Sigmoid colon (tissue), 7 donors: Measurements from ENCODE around the gene UBIAD1. TPM values are rescaled to one million over a fixed set of nuclear protein-coding genes. Genes with fewer than 3 reads are reported as not detected.
A peak's percentile ranks its signal among the peaks of the same experiment; 100 is the strongest.

ENCODE experiments used
- DNase-seq: peaks from one replicate; pipeline ENCODE4 v3.0.0-alpha.2; 2019
- H3K27ac ChIP-seq, 4 donors: fragments of 200-600 bp; sonication (generic); one replicate each; pipeline ENCODE4 v1.5.1; 2016 to 2019; ENCODE audit warnings: mild to moderate bottlenecking in 1 of 4
- H3K27me3 ChIP-seq, 3 donors: fragments of 200-600 bp; sonication (generic); one replicate each; pipeline ENCODE4 v1.5.1; 2019; ENCODE audit warnings: mild to moderate bottlenecking in 1 of 3
- H3K36me3 ChIP-seq, 4 donors: fragments of 200-600 bp; sonication (generic); one replicate each; pipeline ENCODE4 v1.5.1; 2016 to 2019
- H3K4me1 ChIP-seq, 4 donors: fragments of 200-600 bp; sonication (generic); one replicate each; pipeline ENCODE4 v1.5.1; 2017 to 2019
- H3K4me3 ChIP-seq, 4 donors: fragments of 200-600 bp; sonication (generic); one replicate each; pipeline ENCODE4 v1.5.1; 2017 to 2019; ENCODE audit warnings: mild to moderate bottlenecking in 2 of 4, moderate library complexity in 1 of 4
- H3K9me3 ChIP-seq, 4 donors: fragments of 200-600 bp in 3 of 4; sonication (generic) in 3 of 4; one replicate each; pipeline versions ENCODE4 v1.5.1 to v1.6.1; 2013 to 2019
- CTCF ChIP-seq, 4 experiments: fragments of 450-650 bp in 3 of 4; fragments of 200-600 bp in 1 of 4; IDR thresholded peaks; one replicate each; pipeline ENCODE4 v1.5.1; 2016 to 2019; ENCODE audit warnings: antibody characterized with exemption in 4 of 4, mild to moderate bottlenecking in 3 of 4, moderate library complexity in 2 of 4
- EP300 ChIP-seq, 4 donors: sonication (generic); formaldehyde crosslinking; IDR thresholded peaks; one replicate each; pipeline ENCODE4 v1.6.1; 2017; ENCODE audit warnings: antibody characterized with exemption in 4 of 4
- POLR2A ChIP-seq, 2 donors: fragments of 450-650 bp; IDR thresholded peaks; one replicate each; pipeline ENCODE4 v1.6.1; 2016; ENCODE audit warnings: antibody characterized with exemption in 2 of 2, mild to moderate bottlenecking in 2 of 2, moderate library complexity in 2 of 2
- POLR2AphosphoS5 ChIP-seq, 4 donors: sonication (generic); formaldehyde crosslinking; IDR thresholded peaks; one replicate each; pipeline ENCODE4 v1.6.1; 2017; ENCODE audit warnings: antibody characterized with exemption in 4 of 4
- whole genome bisulfite sequencing, 2 donors: extraction: QIAGEN DNeasy Blood & Tissue Kit; methylation state at CpG; one replicate each; pipeline ENCODE4 v1.1.7; 2013; 5-methylcytosine and 5-hydroxymethylcytosine counted together
- intact Hi-C: fragments of 100-400 bp; cut with DNase I; formaldehyde crosslinking; loops from one replicate; pipeline ENCODE4 v1.15.1; 2023
- polyA plus RNA-seq, 3 donors: library from polyadenylated mRNA; stranded (reverse); fragments of 200-250 nt; gene quantifications; one replicate each; pipeline ENCODE4 v1.2.3, GENCODE V29; 2013
- small RNA-seq, 3 donors: library from RNA; depleted of rRNA; stranded (forward); fragments of <200 nt; gene quantifications; one replicate each; pipeline ENCODE3, GENCODE V24; 2016
- total RNA-seq, 4 donors: library from RNA; depleted of rRNA; stranded (reverse); fragments of >200 nt; gene quantifications; one replicate each; pipeline ENCODE4 v1.1.0, GENCODE V29; 2016
- donor health status: healthy with polysubstance abuse.
- donor health status: Bipolar disorder and iron deficiency.
- donor health status: healthy.

Gene UBIAD1
- total and polyA plus RNA-seq, 7 donors, result 3.6 to 13.6 (median 9.5) TPM

- DNase-seq, result no peak
- TF ChIP-seq CTCF (IDR thresholded peaks at IDR 0.05) (no peak), EP300 (IDR thresholded peaks at IDR 0.05) (no peak), POLR2A (IDR thresholded peaks at IDR 0.05) (no peak), POLR2AphosphoS5 (IDR thresholded peaks at IDR 0.05) (no peak)
- intact Hi-C loops, result loop anchor here (5.0 kb wide), 1 partner anchor 307 kb away; no protein-coding TSS in a partner anchor
- Histone ChIP-seq H3K4me3 (no peak overlapping the region), H3K9me3 (no peaks in the 10 kb centered on the region), H3K4me1 (peaks cover 0 to 9% (median 6%) of the 10 kb centered on the region in 4 donors), H3K36me3 (no peaks in the 10 kb centered on the region), H3K27me3 (peaks cover 2 to 48% (median 13%) of the 10 kb centered on the region in 3 donors), H3K27ac (no peak overlapping the region)
- WGBS, 2 donors, result 80 to 86% methylated on average over 7 of the region's 7 CpGs
Measured at GRCh38 chr1:11335417-11336056, 62.5 kb downstream of the UBIAD1 start.

- Histone ChIP-seq H3K36me3 (no peaks in the 10 kb centered on the region), H3K4me3 (no peak overlapping the region), H3K27ac (no peak overlapping the region), H3K4me1 (peaks cover 0 to 9% (median 6%) of the 10 kb centered on the region in 4 donors), H3K9me3 (no peaks in the 10 kb centered on the region), H3K27me3 (peaks cover 2 to 67% (median 18%) of the 10 kb centered on the region in 3 donors)
- intact Hi-C loops, result loop anchor here (5.0 kb wide), 1 partner anchor 305 kb away; no protein-coding TSS in a partner anchor
- DNase-seq, result no peak
- 20 to 25% methylated on average over 12 of the region's 12 CpGs for WGBS, 2 donors
- no peak for TF ChIP-seq EP300 (IDR thresholded peaks at IDR 0.05)
- peak in 2 of 4 experiments; percentile 38 to 42 for TF ChIP-seq CTCF (IDR thresholded peaks at IDR 0.05)
- TF ChIP-seq POLR2AphosphoS5 (IDR thresholded peaks at IDR 0.05), result no peak
- TF ChIP-seq POLR2A (IDR thresholded peaks at IDR 0.05), result no peak
Measured at GRCh38 chr1:11337580-11338073, 64.6 kb downstream of the UBIAD1 start.

Small RNA genes lying within 50 kb of the gene (small RNA-seq; reads per million reads assigned to genes)
- 0 reads per million in 3 donors for gene RNU6-291P
- gene RPL39P6, result 0 reads per million in 3 donors

Other genes starting within 250 kb of the UBIAD1 start
- not detected for gene MASP2, start 226.0 kb upstream of the UBIAD1 start, total RNA-seq
- under 1 TPM in 1 of 3 donors, not detected in 2; 0.03 TPM for gene MASP2, start 226.0 kb upstream of the UBIAD1 start, polyA plus RNA-seq
- 10 to 100 TPM; 27.2 to 32.1 (median 30.0) TPM for gene SRM, start 213.2 kb upstream of the UBIAD1 start, total RNA-seq
- gene SRM, start 213.2 kb upstream of the UBIAD1 start, polyA plus RNA-seq, result 10 to 100 TPM; 17.8 to 77.1 (median 25.8) TPM
- gene EXOSC10, start 173.3 kb upstream of the UBIAD1 start, total RNA-seq, result 10 to 100 TPM; 33.5 to 53.7 (median 40.1) TPM
- 10 to 100 TPM; 18.6 to 39.0 (median 19.9) TPM for gene EXOSC10, start 173.3 kb upstream of the UBIAD1 start, polyA plus RNA-seq
- 1 to 10 TPM; 1.4 to 6.4 (median 3.2) TPM for gene ANGPTL7, start 83.8 kb upstream of the UBIAD1 start, total RNA-seq
- gene ANGPTL7, start 83.8 kb upstream of the UBIAD1 start, polyA plus RNA-seq, result 1 to 10 TPM in 1 of 3 donors, under 1 TPM in 1, not detected in 1; 0.51 to 1.2 TPM
- gene MTOR, start 10.6 kb upstream of the UBIAD1 start, total RNA-seq, result 10 to 100 TPM; 22.8 to 38.1 (median 30.0) TPM
- 10 to 100 TPM in 2 of 3 donors, 1 to 10 TPM in 1; 7.6 to 25.7 (median 10.2) TPM for gene MTOR, start 10.6 kb upstream of the UBIAD1 start, polyA plus RNA-seq
- gene DISP3, start 206.0 kb downstream of the UBIAD1 start, total RNA-seq, result under 1 TPM in 2 of 4 donors, not detected in 2; under 0.01 to 0.28 TPM
- under 1 TPM in 1 of 3 donors, not detected in 2; 0.16 TPM for gene DISP3, start 206.0 kb downstream of the UBIAD1 start, polyA plus RNA-seq